ENCODE results near the gene GUCD1.

The GUCD1 gene

GRCh38 chr22:24501301-24502005 lies 53.5 kb downstream of the GUCD1 start:
- FAIRE-seq, result no peak

- FAIRE-seq, result no peak
These were observed 54.6 kb downstream of the GUCD1 start for GRCh38 chr22:24500277-24500820.

DNA sequence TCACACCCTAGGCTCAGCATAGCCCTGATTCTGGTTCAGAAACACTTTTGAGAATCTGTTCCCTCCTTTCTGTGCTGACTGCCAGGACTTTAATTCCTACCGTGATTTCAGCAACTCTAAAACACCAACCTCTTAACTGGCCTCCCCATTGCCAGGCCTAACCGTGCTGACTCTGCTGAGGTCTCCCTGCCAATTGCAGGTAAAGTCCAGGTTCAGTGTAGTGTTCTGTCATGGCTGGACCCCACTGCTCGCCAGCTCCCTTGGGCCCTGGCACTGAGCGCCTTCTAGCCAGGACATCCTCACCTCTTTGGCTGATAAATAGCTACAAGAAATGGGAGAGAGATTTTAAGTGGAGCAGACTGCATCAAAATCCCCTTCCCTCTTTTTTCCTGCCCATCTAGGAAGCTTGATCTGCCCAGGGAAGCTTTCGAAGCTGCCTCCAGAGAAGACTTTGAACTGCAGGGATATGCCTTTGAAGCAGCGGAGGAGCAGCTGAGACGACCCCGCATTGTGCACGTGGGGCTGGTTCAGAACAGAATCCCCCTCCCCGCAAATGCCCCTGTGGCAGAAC lies 55.1 kb downstream of the GUCD1 start:
- FAIRE-seq, result no peak

DNA sequence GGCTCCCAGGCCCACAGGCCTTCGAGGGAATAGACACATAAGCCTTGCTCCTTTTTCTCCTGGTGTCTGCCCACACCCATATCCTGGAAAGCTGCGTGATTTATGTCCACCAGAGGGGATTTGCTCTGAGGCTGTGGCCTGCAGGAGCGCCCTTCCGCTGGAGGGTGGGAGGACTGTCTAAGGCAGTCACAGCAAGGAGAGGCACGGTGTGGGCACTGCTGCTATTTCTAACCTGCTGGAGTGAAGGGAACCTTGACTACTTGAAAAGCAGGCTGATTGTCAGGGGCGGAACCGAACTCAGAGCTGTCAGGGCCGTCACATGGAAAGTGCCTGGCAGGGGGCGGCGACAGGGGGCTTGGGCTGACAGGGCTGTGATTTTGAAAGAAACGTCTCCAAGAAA lies 56.1 kb downstream of the GUCD1 start:
- no peak for FAIRE-seq

- no peak for FAIRE-seq
These were observed 57.1 kb downstream of the GUCD1 start for GRCh38 chr22:24497841-24498258.

DNA sequence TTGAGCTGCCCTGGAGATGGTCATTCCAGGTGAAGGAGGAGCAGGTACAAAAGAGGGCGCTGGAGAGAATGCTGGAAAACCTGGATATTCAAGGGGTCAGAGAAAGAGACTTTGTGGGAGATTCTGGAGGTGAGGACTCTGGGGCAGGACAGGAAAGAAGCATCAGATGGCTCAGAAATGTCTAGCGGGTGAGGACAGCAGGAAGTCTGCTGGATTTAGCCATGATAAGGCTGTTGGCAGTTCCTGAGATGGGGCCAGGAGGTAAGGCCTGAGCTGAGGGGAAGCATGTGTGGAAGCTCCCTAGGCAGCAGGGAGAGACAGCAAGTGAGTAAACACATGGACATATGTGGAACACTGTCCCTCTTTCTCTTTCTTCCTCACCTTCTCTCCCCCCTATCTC lies 58.3 kb downstream of the GUCD1 start:
- FAIRE-seq, result no peak

GRCh38 chr22:24496234-24496633 lies 58.7 kb downstream of the GUCD1 start:
- no peak for FAIRE-seq

- FAIRE-seq, result no peak
These were observed 59.6 kb downstream of the GUCD1 start for GRCh38 chr22:24495365-24495675.

GRCh38 chr22:24494528-24495364 lies 60.2 kb downstream of the GUCD1 start, which contains the start of gene UPB1:
Gene UPB1 (plus strand): TSS chr22:24495332. CDS start chr22:24495404, 72 bp downstream.
- no peak for FAIRE-seq

GRCh38 chr22:24494167-24494527 lies 60.8 kb downstream of the GUCD1 start:
- no peak for FAIRE-seq

GRCh38 chr22:24492391-24492790 lies 62.5 kb downstream of the GUCD1 start:
- no peak for FAIRE-seq
